Body of pancreas (tissue), 4 donors: Measurements from ENCODE around the gene ATXN7L3. TPM values are rescaled to one million over a fixed set of nuclear protein-coding genes. Genes with fewer than 3 reads are reported as not detected.
"Not testable (repeated sequence)": the region's sequence is repeated elsewhere in the genome, so short reads cannot be mapped to it uniquely, and the experiment has no call there.

Source experiments
- ATAC-seq: fragments of 150-250 bp; one replicate; pipeline ENCODE4 v1.9.1; 2016
- DNase-seq, 4 donors: peaks; one replicate each; pipeline ENCODE4 v3.0.0-alpha.2; 2019
- H3K27ac ChIP-seq, 4 donors: fragments of 200-600 bp; sonication (generic); 1 replicate in 3 of 4; 2 replicates in 1 of 4; pipeline versions ENCODE4 v1.5.1 to v1.6.1; 2016 to 2019; ENCODE audit warnings: mild to moderate bottlenecking in 1 of 4, mixed read lengths in 1 of 4, moderate library complexity in 1 of 4
- H3K27me3 ChIP-seq, 2 donors: fragments of 200-600 bp; sonication (generic); one replicate each; pipeline ENCODE4 v1.6.0; 2016; ENCODE audit warnings: mild to moderate bottlenecking in 1 of 2
- H3K36me3 ChIP-seq, 2 donors: fragments of 200-600 bp; sonication (generic); replicated peaks in 1 of 2; 2 replicates each; pipeline ENCODE4 v1.5.1; 2016; ENCODE audit warnings: low read depth in 2 of 2; ENCODE audit not compliant: insufficient read depth in 1 of 2
- H3K4me1 ChIP-seq: fragments of 200-600 bp; sonication (generic); one replicate; pipeline ENCODE4 v1.6.0; 2016
- H3K4me3 ChIP-seq, 2 donors: fragments of 200-600 bp; sonication (generic); 1 replicate in 1 of 2; 2 replicates in 1 of 2; pipeline ENCODE4 v1.5.1; 2016 to 2019
- H3K9me3 ChIP-seq, 3 donors: fragments of 200-600 bp; sonication (generic); 1 replicate in 2 of 3; 2 replicates in 1 of 3; pipeline ENCODE4 v1.5.1; 2016
- CTCF ChIP-seq, 7 experiments: fragments of 450-650 bp in 4 of 7; fragments of 200-600 bp in 3 of 7; sonication (generic) in 3 of 7; IDR thresholded peaks; one replicate each; pipeline ENCODE4 v1.5.1; 2016 to 2019; ENCODE audit warnings: antibody characterized with exemption in 7 of 7
- POLR2A ChIP-seq, 3 donors: fragments of 450-650 bp; IDR thresholded peaks; one replicate each; pipeline ENCODE4 v1.6.1; 2016; ENCODE audit warnings: antibody characterized with exemption in 3 of 3, mild to moderate bottlenecking in 2 of 3
- WGBS, 2 donors: methylation state at CpG; one replicate each; pipeline ENCODE4 v1.1.5; 2017; 5-methylcytosine and 5-hydroxymethylcytosine counted together
- intact Hi-C: fragments of 100-400 bp; cut with DNase I; formaldehyde crosslinking; loops from one replicate; pipeline ENCODE4 v1.15.1; 2023
- microRNA-seq, 2 donors: library from miRNA; unstranded; fragments of <30 nt; microRNA quantifications; one replicate each; pipeline ENCODE4, GENCODE V29; 2016; ENCODE audit warnings: borderline number of aligned reads in 2 of 2, borderline replicate concordance in 2 of 2
- small RNA-seq: library from RNA; depleted of rRNA; stranded (forward); fragments of <200 nt; gene quantifications from one replicate; pipeline ENCODE3, GENCODE V24; 2016
- total RNA-seq, 2 donors: library from RNA; depleted of rRNA; stranded (reverse); fragments of >200 nt; gene quantifications; one replicate each; pipeline ENCODE4 v1.1.0, GENCODE V29; 2016

ATXN7L3 gene
- total RNA-seq, 2 donors from 2014 or later: 21.0 to 37.6 TPM

DNA sequence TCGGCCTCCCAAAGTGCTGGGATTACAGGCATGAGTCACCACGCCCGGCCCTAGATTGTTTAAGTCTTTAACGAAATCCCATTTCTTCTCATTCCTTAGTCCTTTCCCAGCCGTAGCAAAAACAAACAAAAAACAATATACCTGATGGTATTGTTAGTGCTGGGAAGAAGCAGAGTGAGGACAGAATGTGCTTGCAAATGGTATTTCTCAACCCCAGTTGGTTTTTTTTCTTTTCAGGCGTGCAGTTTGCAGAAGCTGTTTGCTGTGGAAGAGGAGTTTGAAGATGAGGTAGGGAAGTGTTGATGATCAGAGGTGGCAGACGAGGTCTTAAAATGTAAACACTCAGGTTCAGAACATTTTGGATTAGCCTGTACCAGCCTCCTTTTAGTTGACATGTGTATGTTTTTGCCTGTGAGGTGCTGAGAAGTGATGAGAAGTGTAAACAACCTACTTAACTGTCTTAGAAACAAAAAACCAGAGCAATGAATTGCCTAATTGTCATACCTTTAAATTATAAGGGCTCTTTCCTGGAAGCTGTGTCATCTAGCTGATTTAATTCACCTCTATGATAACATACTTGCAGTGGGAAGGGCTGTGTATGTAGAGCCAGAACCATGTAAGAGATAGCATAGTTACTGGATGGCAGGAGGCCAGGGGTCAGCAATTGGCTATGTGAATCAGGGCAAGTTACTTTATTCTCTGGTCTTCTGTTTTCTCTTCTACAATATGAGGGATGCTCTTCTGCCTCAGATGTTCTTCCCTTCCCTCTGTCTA is 54.5 kb downstream of the ATXN7L3 start:
- intact Hi-C loops: no loop called here
- DNase-seq: no peak
- Histone ChIP-seq H3K4me3 (no peak overlapping the region), H3K9me3 (no peaks in the 10 kb centered on the region), H3K4me1 (peaks cover 13% of the 10 kb centered on the region), H3K27ac (no peak overlapping the region), H3K27me3 (no peaks in the 10 kb centered on the region), H3K36me3 (no peaks in the 10 kb centered on the region)
- ATAC-seq: no peak
- WGBS, 2 donors: 76 to 85% methylated on average over 7 of the region's 7 CpGs
- TF ChIP-seq POLR2A (IDR thresholded peaks at IDR 0.05): no peak
- no peak for TF ChIP-seq CTCF (IDR thresholded peaks at IDR 0.05)

- H3K36me3 ChIP-seq, H3K9me3 ChIP-seq, DNase-seq, H3K27me3 ChIP-seq, H3K4me3 ChIP-seq, H3K27ac ChIP-seq, intact Hi-C loops, ATAC-seq: not testable (repeated sequence)
- H3K4me1 ChIP-seq: peaks cover 13% of the 10 kb centered on the region
- WGBS, 2 donors: 90% methylated on average over 8 of the region's 8 CpGs
These were observed 55.8 kb downstream of the ATXN7L3 start for GRCh38 chr17:44143921-44144320.

Small RNA genes lying within 50 kb of the gene (microRNA-seq; reads per million reads assigned to microRNA genes)
- gene MIR6782: 0 reads per million in 2 donors

Small RNA genes lying within 50 kb of the gene (small RNA-seq; reads per million reads assigned to genes)
- not detected for gene MIR6782

Other genes starting within 250 kb of the ATXN7L3 start
- not detected for gene PYY, start 245.9 kb downstream of the ATXN7L3 start, total RNA-seq
- gene NAGS, start 195.3 kb downstream of the ATXN7L3 start, total RNA-seq: 1 to 10 TPM in 1 of 2 donors, not detected in 1; 2.1 TPM
- gene TMEM101, start 184.9 kb downstream of the ATXN7L3 start, total RNA-seq: 10 to 100 TPM; 22.6 to 26.7 TPM
- 10 to 100 TPM; 14.8 to 19.4 TPM for gene LSM12, start 133.2 kb downstream of the ATXN7L3 start, total RNA-seq
- gene G6PC3, start 129.1 kb downstream of the ATXN7L3 start, total RNA-seq: 10 to 100 TPM; 11.9 to 12.9 TPM
- 10 to 100 TPM; 25.4 to 45.7 TPM for gene HDAC5, start 76.2 kb downstream of the ATXN7L3 start, total RNA-seq
- gene HROB, start 58.0 kb downstream of the ATXN7L3 start, total RNA-seq: under 1 TPM; 0.26 to 0.99 TPM
- gene ASB16, start 29.2 kb downstream of the ATXN7L3 start, total RNA-seq: 10 to 100 TPM in 1 of 2 donors, 1 to 10 TPM in 1; 3.9 to 10.5 TPM
- 10 to 100 TPM; 22.6 to 31.0 TPM for gene TMUB2, start 12.9 kb downstream of the ATXN7L3 start, total RNA-seq
- 10 to 100 TPM; 43.8 to 73.8 TPM for gene UBTF, start 19.8 kb upstream of the ATXN7L3 start, total RNA-seq
- gene SLC4A1, start 68.3 kb upstream of the ATXN7L3 start, total RNA-seq: not detected
- gene RUNDC3A, start 108.7 kb upstream of the ATXN7L3 start, total RNA-seq: 1 to 10 TPM in 1 of 2 donors, not detected in 1; 2.6 TPM
- gene SLC25A39, start 124.9 kb upstream of the ATXN7L3 start, total RNA-seq: 100 to 1,000 TPM in 1 of 2 donors, 10 to 100 TPM in 1; 72.6 to 154 TPM
- 100 to 1,000 TPM; 119 to 153 TPM for gene GRN, start 145.4 kb upstream of the ATXN7L3 start, total RNA-seq
- gene FAM171A2, start 164.0 kb upstream of the ATXN7L3 start, total RNA-seq: 1 to 10 TPM in 1 of 2 donors, not detected in 1; 2.9 TPM
- gene ITGA2B, start 189.8 kb upstream of the ATXN7L3 start, total RNA-seq: 1 to 10 TPM in 1 of 2 donors, under 1 TPM in 1; 0.33 to 1.8 TPM